ENCODE results near the gene WDSUB1. TPM values are rescaled to one million over a fixed set of nuclear protein-coding genes. Genes with fewer than 3 reads are reported as not detected.

Gene WDSUB1
- total RNA-seq, result 10.8 TPM
- long read RNA-seq, transcript WDSUB1-202 (11 exons, 1,912 nt), result major isoform, 12 of 28 reads
- long read RNA-seq, partial matches to known transcripts, result 2 of 28 reads
- long read RNA-seq, other reads (novel, unspliced or antisense), result 11 of 28 reads

DNA sequence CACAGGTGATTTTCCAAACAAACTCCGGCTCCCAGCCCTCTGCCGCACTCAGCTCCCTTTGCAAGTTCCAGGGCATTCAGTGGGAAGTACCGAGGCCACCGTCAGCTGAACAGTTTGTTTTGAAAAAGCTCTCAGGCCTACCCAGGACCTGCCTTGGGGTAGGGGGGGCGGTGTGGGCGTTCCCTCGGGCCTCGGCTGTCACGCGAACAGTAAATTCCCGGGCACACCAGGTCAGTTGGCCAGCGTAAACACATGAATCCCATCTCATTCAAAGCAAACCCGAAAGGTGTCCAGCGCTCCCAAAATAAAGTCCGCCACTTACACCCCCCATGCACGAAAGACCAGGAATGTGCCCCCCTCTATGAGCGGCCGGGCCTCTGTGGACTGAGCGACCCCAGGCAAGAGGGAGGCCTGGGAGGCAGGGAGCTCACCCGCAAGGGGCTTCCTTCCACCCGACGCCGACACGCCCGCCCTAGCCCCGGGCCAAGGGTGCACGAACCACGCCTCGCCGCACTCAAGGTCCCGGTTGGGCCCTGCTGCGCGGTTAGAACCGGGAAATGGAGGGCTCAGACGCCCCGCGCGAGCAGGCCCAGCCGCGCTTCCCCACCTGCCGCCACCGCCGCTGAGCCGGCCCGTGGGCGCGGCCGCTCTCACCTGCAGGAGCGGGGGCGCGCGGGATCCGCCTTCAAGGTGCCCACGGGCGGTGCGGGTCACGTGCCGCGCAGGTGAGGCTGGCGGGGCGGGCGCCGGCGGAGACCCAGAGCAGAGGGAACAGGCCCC is at the start of gene WDSUB1:
Gene WDSUB1 (minus strand): TSS at position 775 of the 780 bp plus-strand sequence. CDS start 3,634 bp downstream, outside the sequence.
- DNase-seq (peak; percentile 80), ATAC-seq (ENCODE audit: poor library complexity) (peak; percentile 65)
- intact Hi-C loops (cut with DNase I), result no loop called here

- DNase-seq, result no peak
- ATAC-seq (ENCODE audit: poor library complexity), result peak; percentile 41
These were observed 40.2 kb upstream of the WDSUB1 start for GRCh38 chr2:159326569-159327255.

GRCh38 chr2:159322419-159322818 is 35.9 kb upstream of the WDSUB1 start:
- ATAC-seq (ENCODE audit: poor library complexity) (no peak), DNase-seq (no peak)
- intact Hi-C loops (cut with DNase I), result no loop called here

More at GRCh38 chr2:159326569-159327255, 40.2 kb upstream of the WDSUB1 start:
- intact Hi-C loops (cut with DNase I), result no loop called here

GRCh38 chr2:159317392-159318088 is 31.0 kb upstream of the WDSUB1 start:
- intact Hi-C loops (cut with DNase I), result loop anchor here (10.0 kb wide), 1 partner anchor 423 kb away; no protein-coding TSS in a partner anchor
- no peak for DNase-seq
- no peak for ATAC-seq (ENCODE audit: poor library complexity)

DNA sequence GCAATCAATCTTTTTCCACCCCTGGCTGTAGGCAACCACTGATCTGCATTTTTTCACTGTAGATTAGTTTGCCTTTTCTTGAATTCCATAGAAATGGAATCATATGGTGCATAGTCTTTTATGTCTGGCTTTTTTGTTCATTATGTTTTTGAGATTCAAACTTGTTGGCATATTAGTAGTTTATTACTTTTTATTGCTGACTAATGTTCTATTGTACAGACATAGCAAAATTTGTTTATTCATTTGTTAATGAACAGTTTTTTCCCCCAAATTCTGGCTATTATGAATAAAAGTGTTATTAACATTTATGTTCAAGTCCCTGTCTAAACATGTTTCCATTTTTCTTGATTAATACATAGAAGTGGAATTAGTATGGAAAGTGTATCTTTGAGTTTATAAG is 21.4 kb upstream of the WDSUB1 start:
- DNase-seq (no peak), ATAC-seq (ENCODE audit: poor library complexity) (no peak)

DNA sequence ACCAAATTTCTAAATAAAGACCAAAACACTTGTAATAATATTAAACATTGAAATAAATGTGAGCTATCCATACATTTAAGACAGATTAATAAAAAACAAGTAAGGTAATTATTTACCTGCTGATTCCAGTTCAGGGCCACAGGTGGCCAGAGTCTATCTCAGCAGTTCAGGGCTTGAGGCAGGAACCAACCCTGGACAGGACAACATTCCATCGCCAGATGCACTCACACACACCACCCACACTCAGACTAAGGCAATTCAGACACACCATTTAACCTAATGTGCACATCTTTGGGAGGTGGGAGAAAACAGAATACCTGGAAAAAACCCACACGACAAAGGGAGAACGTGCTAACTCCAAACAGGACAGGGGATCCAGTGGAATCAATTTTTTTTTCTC is 14.1 kb upstream of the WDSUB1 start:
- no peak for ATAC-seq (ENCODE audit: poor library complexity)
- intact Hi-C loops (cut with DNase I), result no loop called here
- no peak for DNase-seq

More for the DNA sequence above, 21.4 kb upstream of the WDSUB1 start:
- intact Hi-C loops (cut with DNase I), result no loop called here

DNA sequence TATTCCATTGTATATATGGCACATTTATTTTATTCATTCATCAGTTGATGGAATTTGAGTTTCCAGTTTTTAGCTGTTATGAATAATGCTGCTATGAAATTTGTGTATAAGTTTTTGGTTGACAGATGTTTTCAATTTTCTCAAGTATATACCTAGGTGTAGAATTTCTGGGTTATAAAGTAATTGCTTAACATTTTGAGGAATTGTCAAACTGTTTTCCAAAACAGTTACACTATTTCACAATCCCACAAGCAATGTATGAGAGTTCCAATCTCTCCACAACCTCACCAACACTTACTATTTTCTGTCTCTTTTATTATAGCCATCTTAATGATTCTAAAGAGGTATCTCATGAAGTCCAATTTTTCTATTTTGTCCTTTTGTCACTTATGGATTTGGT is 12.5 kb upstream of the WDSUB1 start:
- ATAC-seq (ENCODE audit: poor library complexity), result no peak
- DNase-seq, result no peak
- intact Hi-C loops (cut with DNase I), result no loop called here

DNA sequence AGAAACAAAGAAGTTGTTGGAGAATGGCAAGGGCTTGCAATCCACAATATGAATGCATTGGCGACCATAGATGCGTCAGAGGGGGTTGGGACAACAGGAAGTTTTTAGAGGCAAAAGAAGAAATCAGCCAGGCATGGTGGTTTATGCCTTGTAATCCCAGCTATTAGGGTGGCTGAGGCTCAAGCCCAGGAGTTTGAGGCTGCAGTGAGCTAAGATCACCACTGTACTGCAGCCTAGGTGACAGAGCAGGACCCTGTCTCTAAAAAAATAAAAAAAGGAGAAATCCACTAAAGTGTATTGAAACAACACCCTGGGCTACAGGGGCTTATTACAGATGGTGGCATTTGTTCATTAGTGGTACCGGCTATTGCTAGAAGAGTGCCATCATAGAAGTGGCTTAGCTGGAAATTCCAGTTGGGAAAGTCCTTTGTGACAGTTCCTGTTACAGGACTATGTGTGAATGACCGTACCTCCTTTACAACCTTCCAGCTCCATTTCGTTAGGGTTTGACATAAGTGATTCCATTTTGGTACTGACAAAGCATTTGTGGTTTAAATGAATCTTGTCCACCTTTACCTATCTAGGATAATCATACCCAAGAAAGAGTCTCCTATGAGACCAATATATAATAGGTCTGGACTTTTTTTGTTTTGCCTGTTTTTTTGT is 10.7 kb upstream of the WDSUB1 start:
- intact Hi-C loops (cut with DNase I), result no loop called here
- DNase-seq (no peak), ATAC-seq (ENCODE audit: poor library complexity) (no peak)

DNA sequence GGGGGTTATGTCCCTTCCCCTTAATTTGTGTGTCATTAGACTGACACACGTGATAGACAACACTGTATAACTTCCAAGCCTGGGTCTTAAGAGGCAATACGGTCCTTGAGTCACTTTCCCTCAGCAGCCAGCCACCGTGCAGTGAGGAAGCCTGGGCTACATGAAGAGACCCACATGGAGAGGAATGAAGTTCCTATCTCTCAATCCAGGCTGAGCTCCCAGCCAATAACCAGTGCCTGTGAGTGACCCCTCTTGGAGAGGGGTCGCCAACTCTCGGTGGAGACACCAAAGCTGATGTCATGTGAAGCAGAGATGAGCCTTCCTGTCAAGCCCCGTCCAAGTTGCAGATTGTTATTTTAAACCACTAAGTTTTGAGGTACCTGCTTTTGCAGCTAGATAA is 5.7 kb upstream of the WDSUB1 start:
- ATAC-seq (ENCODE audit: poor library complexity), result no peak
- no peak for DNase-seq
- intact Hi-C loops (cut with DNase I), result no loop called here

DNA sequence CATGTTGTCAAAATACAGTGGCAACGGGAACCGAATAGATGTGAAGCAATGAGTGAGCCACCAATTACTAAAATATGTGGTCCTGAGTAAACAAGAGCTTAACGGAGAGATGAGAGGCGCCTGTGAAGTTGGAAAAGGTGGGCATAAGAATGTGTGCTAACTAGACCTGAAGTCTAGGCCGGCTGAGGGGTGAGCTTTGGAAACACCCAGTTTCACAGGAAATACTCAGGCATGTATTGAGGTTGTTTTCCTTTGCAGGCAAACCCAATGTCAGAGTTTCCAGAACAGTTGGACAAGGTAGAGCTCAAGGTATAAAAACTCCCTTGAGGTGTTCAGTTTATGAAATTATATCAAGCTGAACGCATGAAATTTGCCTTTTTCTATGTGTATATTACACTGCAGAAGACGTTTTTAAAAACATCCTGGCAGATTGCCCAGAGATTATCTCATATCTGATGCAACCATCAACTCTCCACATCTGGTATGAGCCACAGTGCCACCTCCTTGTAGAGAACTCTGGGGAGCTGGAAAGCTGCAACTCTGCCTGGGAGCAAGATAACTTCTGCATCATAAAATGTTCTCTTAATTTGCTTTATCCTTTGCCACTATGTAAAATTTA is 3.9 kb upstream of the WDSUB1 start:
- intact Hi-C loops (cut with DNase I), result no loop called here
- ATAC-seq (ENCODE audit: poor library complexity), result no peak
- no peak for DNase-seq

GRCh38 chr2:159287733-159288132 is 1.2 kb upstream of the WDSUB1 start:
- intact Hi-C loops (cut with DNase I), result no loop called here
- DNase-seq (no peak), ATAC-seq (ENCODE audit: poor library complexity) (no peak)

DNA sequence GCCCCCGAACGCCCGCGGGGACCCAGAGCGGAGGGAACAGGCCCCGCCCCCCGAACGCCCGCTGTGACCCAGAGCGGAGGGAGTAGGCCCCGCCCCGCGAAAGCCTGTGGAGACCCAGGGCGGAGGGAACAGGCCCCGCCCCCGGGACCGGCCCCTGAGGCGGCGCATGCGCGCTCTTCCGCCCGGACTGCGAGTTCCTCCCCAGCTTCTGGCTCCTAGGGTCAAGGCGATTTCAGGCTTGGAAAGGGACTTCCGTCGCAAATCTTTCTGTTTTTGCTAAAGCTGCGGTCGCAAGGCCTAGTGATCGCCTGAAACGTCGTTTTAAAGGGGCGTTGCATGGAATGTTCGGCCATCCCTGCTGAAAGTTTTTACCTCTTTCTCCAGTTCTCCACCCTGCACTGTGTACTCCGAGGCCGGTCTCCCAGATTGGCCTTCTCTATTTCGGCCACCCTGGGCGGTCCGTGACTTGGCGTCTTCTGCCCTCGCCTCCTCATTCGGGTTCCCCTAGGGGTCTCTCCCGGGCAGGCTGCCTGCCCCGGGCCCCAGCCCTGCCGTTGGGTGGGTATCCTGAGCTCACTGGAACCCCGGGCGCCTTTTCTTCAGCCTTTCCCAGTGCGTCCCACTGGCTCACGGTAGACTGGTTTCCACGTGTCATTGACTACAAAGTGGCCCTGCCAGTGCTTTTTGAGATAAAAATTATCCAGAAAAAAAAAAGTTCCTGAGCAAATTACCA is 372 bp upstream of the WDSUB1 start:
- intact Hi-C loops (cut with DNase I), result no loop called here
- ATAC-seq (ENCODE audit: poor library complexity) (peak; percentile 99), DNase-seq (peak; percentile 100)

GRCh38 chr2:159285433-159285832 is 1.1 kb downstream of the WDSUB1 start:
- intact Hi-C loops (cut with DNase I), result no loop called here
- DNase-seq (no peak), ATAC-seq (ENCODE audit: poor library complexity) (no peak)

- ATAC-seq (ENCODE audit: poor library complexity) (no peak), DNase-seq (no peak)
- intact Hi-C loops (cut with DNase I), result no loop called here
These were observed 3.0 kb downstream of the WDSUB1 start for GRCh38 chr2:159283529-159283928.

DNA sequence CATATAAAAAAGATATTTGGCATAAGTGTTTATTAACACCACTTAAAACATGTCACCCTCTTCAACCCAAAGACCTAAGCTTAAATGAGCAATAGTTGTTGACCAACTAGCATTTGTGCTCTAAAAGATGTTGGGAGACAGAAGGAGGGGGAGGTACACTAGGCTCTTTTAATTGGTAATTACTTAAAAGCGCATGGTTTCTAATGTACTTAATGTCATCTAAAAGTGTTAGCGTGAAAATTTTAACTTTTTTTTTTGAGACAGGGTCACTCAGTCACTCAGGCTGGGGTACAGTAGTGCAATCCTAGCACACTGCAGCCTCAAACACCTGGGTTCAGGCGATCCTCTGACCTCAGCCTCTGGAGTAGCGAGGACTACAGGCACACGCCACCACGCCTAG is 5.5 kb downstream of the WDSUB1 start:
- no peak for DNase-seq
- intact Hi-C loops (cut with DNase I), result no loop called here
- no peak for ATAC-seq (ENCODE audit: poor library complexity)

DNA sequence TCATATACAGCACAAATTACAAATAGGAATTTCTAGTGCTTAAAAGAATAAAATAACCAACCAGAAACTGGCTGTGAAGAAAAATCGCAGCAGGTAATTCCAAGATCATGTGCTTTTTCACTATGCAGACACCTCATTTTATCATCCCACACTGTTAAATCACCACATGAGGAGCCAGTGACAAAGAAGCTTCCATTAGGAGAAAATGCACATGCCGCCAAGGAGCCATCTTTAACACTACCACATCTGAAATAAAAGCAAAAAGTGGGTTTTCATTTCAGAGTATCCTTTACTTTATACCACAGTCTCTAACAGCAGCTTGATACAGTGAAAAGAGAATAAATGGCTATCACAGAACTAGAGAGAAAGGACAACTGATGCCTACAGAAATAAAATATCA is 6.8 kb downstream of the WDSUB1 start:
- intact Hi-C loops (cut with DNase I), result no loop called here
- DNase-seq (no peak), ATAC-seq (ENCODE audit: poor library complexity) (no peak)

- intact Hi-C loops (cut with DNase I), result no loop called here
- DNase-seq (no peak), ATAC-seq (ENCODE audit: poor library complexity) (no peak)
These were observed 11.4 kb downstream of the WDSUB1 start for GRCh38 chr2:159275111-159275510.

DNA sequence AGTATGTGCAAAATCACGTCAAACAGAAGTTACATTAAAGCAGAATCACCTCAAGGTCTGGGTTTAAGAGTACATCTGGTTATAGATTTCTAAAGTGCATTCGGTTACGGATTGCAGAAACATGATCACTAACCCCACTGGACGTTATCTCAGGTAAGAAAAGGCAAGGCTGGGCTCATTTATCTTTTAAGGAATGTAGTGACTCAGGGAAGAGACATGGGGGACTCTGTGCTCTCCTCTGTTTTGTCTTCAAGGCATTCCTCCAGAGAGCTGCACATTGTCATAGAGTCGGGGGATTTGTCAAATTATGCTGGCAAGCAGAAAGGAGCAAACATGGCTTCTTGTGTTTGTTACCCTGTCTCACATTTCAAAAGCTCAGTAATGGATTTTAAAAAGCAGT is 14.3 kb downstream of the WDSUB1 start:
- intact Hi-C loops (cut with DNase I), result no loop called here
- ATAC-seq (ENCODE audit: poor library complexity), result no peak

More for the DNA sequence above, 14.3 kb downstream of the WDSUB1 start:
- DNase-seq, result no peak
